WI38 (cell line): ENCODE measurements around the gene EDN2.

ENCODE experiments used
- H3K4me3 ChIP-seq: 2 replicates; pipeline ENCODE4 v1.5.1; 2011; ENCODE audit warnings: low read depth, mild to moderate bottlenecking, control low read depth, low read length
- TF ChIP-seq, protein P1 (sequence below): IDR thresholded peaks from 2 replicates; pipeline ENCODE4 v1.5.1; 2012; ENCODE audit warnings: low read depth, mild to moderate bottlenecking, control low read depth, low read length

The EDN2 gene

DNA sequence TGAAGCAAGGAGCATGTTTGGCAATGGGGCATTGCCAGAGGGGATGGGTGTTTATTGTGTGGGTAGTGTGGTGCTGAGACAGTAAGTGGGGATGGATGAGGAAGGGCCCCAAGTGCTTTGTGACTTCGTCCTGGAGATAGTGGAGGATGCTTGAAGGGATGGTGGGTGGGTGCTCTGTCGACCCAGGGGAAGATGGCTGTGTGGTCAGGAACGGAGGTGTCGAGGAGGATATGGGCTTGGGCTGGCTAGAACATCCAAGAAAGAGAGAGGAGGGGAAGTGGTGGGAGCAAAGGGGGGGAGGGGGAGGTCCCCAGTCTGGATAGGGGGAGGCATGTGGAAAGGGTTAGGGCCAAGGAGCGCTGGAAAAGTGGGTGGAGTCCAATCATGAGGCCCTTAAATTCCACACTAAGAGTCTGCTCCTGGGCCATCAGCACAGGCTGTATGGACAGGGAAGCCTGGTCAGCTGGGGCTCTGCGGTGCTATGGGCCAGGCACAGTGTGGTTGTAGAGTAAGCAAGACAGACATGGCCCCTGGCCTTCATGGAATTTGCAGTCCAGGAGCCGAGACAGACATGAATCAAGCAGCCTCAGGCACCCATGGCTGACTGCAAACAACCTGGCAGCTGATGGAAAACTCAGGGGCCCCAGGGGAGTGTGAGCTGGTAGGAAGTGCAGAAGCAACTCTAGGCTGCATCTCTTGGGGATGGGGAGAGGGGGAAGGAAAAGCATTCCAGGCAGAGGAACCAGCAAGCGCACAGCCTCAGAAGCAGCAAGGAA, 36.3 kb downstream of the EDN2 start:
- TF ChIP-seq, protein P1, sequence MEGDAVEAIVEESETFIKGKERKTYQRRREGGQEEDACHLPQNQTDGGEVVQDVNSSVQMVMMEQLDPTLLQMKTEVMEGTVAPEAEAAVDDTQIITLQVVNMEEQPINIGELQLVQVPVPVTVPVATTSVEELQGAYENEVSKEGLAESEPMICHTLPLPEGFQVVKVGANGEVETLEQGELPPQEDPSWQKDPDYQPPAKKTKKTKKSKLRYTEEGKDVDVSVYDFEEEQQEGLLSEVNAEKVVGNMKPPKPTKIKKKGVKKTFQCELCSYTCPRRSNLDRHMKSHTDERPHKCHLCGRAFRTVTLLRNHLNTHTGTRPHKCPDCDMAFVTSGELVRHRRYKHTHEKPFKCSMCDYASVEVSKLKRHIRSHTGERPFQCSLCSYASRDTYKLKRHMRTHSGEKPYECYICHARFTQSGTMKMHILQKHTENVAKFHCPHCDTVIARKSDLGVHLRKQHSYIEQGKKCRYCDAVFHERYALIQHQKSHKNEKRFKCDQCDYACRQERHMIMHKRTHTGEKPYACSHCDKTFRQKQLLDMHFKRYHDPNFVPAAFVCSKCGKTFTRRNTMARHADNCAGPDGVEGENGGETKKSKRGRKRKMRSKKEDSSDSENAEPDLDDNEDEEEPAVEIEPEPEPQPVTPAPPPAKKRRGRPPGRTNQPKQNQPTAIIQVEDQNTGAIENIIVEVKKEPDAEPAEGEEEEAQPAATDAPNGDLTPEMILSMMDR = no peak
- H3K4me3 ChIP-seq = no peak overlapping the region

DNA sequence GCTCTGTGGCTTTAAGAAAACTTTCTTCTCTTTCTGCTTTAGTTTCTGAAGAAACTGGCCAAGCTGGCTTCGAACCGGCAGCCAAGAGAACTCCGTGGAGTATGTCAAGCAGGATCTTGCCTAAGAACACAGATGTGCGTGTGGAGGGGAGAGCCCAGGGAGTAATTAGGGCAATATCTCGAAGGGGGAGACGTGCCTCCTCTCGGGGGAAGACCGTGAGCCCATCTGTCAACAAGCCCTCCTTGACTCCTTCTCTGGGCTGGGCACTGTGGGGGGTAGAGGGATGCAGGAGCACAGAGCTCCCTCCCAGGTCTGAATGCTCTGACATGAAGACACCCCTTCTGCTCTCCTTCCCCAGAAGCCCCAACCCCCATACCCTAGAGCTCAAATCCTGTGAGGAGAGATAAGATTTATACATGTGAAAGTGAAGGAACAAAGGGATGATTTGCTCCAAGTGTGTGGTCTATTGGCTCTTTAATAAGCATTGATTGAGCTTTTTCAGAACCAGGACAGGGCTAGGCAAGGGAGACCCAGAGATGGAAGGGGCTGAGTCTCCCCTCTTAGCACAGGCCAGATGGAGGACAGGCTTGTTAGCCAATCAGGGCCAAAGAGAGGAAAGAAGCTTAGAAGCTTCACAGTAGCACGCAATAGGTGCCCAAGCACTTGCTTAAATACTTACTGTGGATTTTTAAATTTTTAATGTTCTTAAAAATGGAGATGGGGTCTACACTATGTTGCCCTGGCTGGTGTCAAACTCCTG, 37.5 kb downstream of the EDN2 start:
- TF ChIP-seq, protein P1 = no peak
- H3K4me3 ChIP-seq = no peak overlapping the region

DNA sequence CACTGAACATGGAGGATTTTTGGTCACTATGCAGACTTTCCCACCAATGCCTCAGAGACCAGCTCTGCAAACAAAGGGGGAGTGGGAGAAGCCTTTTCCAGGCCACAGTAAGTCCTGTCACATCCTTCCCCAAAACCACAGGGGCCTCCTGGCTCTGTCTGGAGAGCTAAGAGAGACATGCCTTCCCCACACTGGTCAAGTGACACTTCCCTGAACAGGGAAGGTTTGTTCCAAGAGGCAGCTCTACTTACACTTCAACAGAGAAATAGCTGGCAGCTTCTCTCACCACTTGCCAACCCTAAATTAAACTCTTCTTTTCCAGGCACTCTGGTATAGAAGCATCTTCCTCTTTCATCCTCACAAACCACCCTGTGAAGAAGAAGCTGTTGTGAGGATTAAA, 39.7 kb downstream of the EDN2 start:
- TF ChIP-seq, protein P1 = no peak
- no peak overlapping the region for H3K4me3 ChIP-seq

DNA sequence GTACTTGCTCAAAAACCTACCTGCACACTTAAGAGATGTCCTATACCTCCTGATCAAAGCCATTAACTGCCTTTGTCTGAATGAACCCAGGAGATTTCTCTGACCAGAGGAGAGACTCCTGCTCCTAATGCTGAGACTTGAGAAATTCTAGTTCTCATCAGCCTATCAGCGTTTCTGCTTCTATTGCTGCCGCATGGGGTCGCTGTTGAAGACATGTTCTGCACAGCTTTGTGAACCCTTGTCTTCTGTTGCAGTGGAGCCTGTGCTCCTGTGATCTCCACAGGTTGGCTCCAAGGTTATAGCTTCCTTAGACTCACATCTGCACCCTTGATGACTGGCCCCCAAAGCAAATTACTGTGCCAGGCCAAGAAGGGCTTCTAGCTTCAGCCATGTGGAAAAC, 40.2 kb downstream of the EDN2 start:
- TF ChIP-seq, protein P1 = no peak
- H3K4me3 ChIP-seq = no peak overlapping the region

DNA sequence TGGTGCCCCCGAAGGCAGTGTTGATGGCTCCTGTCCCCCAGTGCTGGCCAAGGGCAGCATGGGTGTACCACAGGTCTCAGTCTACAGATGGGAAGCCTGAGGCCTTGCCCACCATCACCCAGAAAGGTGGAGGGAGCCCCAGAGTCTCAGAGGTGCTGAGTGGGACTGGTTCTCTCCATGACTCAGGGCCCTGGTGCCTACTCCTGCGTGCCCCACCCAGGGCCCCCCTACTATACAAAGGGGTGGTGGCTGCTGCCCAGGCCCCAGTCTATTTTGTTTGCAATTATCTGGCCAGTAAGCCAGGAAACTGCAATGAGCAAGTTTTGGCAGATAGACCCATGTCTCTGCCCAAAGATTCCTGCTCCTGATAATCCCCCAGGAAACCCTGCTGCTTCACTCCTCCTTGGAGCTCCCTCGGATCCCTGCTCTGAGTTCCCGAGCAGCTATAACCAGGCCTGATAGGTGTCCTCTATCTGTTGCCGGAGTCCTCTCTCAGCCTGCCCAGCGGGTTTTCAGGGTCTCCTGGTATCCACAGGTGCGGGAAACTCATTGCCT, 41.7 kb downstream of the EDN2 start:
- H3K4me3 ChIP-seq = no peak overlapping the region
- TF ChIP-seq, protein P1 = no peak

DNA sequence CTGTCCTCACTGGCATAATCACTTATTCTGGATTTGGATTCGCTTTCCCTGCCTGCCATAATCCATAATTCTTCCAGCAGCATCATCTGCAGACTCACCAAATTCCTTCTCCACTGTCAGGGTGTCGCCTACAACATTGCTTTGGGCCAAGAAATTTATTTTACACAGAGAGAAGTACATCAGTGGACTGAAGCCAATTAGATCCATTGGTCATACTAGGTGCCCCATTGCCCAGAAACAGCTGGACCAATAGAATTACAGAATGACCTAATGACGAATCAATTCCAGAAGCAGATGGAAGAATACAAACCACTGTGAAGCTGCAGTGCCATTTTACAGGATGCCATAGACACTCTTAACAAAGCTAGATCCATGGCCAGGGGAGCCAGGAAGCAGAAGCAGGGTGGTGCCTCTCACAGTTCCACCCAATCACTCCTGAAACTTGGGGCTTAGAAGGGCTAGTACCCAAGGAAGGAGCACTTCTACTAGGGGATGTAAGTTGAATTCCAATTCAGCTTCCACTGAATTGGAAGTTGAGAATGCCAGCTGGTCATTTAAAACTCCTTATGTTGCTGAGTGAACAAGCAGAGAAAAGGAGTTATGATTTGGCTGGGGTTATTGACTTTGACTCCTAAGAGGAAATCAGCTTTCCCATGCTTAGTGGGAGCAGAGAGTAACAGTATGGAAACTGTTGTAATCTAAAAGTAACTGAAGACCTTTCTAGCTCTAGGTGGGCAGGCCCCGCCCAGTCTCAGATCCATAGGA, 44.0 kb downstream of the EDN2 start:
- TF ChIP-seq, protein P1 = no peak
- no peak overlapping the region for H3K4me3 ChIP-seq

DNA sequence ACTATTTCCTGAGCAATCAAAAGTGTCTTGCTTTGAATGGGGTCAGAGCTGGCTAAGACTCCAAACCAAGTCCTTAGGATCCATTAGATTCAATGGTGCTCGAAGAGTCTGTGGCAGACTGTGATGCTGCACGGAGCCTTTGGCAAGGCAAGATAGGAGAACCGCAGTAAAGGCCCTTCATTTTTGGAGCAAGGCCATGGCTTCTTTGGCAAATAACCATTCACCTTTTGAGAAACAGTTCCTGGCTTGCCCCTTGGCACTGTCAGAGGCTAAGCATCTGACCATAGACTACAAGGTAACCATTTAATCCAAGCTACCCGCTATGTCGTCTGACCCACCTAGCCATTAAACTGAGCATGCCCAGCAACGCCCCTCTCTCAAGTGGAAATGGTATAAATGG, 45.2 kb downstream of the EDN2 start:
- H3K4me3 ChIP-seq = no peak overlapping the region
- TF ChIP-seq, protein P1 = no peak
